Measurements from ENCODE around the gene RIMBP2. TPM values are rescaled to one million over a fixed set of nuclear protein-coding genes. Genes with fewer than 3 reads are reported as not detected.

Gene RIMBP2
- total RNA-seq, 4 donors from 2014 or later, result 0.22 to 1.4 (median 1.2) TPM; not detected in 1

GRCh38 chr12:130428116-130428515 is 288.0 kb downstream of the RIMBP2 start:
- Histone ChIP-seq H3K36me3 (no peaks in the 10 kb centered on the region), H3K27ac (no peak overlapping the region), H3K4me1 (no peaks in the 10 kb centered on the region), H3K9me3 (peaks cover 0 to 6% (median 0%) of the 10 kb centered on the region in 4 donors), H3K27me3 (no peaks in the 10 kb centered on the region), H3K4me3 (no peak overlapping the region)
- DNase-seq (ENCODE audit: low spot score in 2 of 2), result no peak
- WGBS, 2 donors, result 53 to 56% methylated on average over 13 to 15 of the region's 15 CpGs
- TF ChIP-seq EP300 (IDR thresholded peaks at IDR 0.05) (no peak), POLR2A (IDR thresholded peaks at IDR 0.05) (no peak)
- TF ChIP-seq, protein P1, sequence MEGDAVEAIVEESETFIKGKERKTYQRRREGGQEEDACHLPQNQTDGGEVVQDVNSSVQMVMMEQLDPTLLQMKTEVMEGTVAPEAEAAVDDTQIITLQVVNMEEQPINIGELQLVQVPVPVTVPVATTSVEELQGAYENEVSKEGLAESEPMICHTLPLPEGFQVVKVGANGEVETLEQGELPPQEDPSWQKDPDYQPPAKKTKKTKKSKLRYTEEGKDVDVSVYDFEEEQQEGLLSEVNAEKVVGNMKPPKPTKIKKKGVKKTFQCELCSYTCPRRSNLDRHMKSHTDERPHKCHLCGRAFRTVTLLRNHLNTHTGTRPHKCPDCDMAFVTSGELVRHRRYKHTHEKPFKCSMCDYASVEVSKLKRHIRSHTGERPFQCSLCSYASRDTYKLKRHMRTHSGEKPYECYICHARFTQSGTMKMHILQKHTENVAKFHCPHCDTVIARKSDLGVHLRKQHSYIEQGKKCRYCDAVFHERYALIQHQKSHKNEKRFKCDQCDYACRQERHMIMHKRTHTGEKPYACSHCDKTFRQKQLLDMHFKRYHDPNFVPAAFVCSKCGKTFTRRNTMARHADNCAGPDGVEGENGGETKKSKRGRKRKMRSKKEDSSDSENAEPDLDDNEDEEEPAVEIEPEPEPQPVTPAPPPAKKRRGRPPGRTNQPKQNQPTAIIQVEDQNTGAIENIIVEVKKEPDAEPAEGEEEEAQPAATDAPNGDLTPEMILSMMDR (IDR thresholded peaks at IDR 0.05), result no peak

DNA sequence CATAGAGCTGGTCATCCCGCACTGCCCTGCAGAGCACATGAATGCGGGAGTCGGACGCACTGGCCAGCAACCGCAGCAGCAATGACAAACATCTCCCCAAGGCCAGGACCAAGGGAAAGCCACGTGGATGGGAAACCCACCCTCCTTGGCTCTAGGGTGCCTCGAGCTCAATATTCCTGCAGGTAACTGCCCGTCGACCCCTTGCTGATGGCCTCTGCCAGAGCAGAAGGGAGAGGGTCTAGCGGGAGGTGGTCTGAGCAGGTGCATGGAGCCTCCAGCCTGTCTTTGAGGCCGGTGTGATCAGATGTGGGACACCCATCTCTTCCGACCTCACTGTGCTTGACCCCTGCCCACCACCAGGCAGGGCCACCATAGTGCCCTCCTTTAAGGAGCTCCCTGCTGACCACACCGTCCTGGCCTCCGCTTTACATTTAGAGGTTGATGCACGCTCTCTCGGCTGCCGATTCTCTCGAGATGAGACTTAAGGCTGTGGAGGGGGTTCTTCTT is 288.7 kb downstream of the RIMBP2 start:
- H3K9me3 ChIP-seq, result peaks cover 0 to 2% (median 0%) of the 10 kb centered on the region in 4 donors
- no peak overlapping the region for H3K4me3 ChIP-seq
- no peaks in the 10 kb centered on the region for H3K36me3 ChIP-seq
- DNase-seq (ENCODE audit: low spot score in 2 of 2), result no peak
- TF ChIP-seq EP300 (IDR thresholded peaks at IDR 0.05) (no peak), POLR2A (IDR thresholded peaks at IDR 0.05) (no peak)
- TF ChIP-seq, protein P1 (IDR thresholded peaks at IDR 0.05), result no peak
- no peak overlapping the region for H3K27ac ChIP-seq
- WGBS, 2 donors, result 87 to 91% methylated on average over 11 to 15 of the region's 18 CpGs
- H3K27me3 ChIP-seq, result no peaks in the 10 kb centered on the region
- no peaks in the 10 kb centered on the region for H3K4me1 ChIP-seq

DNA sequence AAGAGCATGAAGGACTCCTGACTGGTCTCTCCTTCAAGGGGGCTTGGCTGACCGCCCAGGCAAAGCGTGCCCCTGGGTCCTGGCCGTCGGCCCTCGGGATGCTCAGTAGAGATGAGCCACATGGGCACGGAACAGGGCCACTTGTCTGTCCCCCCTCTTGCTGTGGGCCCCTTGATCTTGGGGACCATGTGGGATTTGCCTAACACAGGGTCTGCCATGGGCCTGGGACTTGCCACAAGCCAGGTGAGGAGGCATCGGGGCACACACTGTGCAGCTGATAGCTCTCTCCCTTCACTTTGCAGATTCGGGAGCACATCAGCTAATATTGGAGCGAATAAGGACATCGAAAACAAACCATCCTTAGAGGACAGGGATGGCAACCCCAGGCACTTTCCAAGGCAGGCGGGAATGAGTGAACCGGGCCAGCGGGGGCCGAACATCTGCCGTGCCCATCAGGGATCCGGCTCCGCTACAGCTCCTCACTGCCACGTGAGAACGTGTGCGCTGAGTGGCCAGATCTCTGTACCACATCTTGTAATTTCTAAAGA is 290.3 kb downstream of the RIMBP2 start:
- no peaks in the 10 kb centered on the region for H3K4me1 ChIP-seq
- no peak for DNase-seq (ENCODE audit: low spot score in 2 of 2)
- 90 to 91% methylated on average over 20 of the region's 20 CpGs for WGBS, 2 donors
- no peak overlapping the region for H3K27ac ChIP-seq
- no peaks in the 10 kb centered on the region for H3K27me3 ChIP-seq
- H3K36me3 ChIP-seq, result no peaks in the 10 kb centered on the region
- TF ChIP-seq EP300 (IDR thresholded peaks at IDR 0.05) (no peak), POLR2A (IDR thresholded peaks at IDR 0.05) (no peak)
- TF ChIP-seq, protein P1 (IDR thresholded peaks at IDR 0.05), result no peak
- H3K9me3 ChIP-seq, result peaks cover 0 to 2% (median 0%) of the 10 kb centered on the region in 4 donors
- no peak overlapping the region for H3K4me3 ChIP-seq

DNA sequence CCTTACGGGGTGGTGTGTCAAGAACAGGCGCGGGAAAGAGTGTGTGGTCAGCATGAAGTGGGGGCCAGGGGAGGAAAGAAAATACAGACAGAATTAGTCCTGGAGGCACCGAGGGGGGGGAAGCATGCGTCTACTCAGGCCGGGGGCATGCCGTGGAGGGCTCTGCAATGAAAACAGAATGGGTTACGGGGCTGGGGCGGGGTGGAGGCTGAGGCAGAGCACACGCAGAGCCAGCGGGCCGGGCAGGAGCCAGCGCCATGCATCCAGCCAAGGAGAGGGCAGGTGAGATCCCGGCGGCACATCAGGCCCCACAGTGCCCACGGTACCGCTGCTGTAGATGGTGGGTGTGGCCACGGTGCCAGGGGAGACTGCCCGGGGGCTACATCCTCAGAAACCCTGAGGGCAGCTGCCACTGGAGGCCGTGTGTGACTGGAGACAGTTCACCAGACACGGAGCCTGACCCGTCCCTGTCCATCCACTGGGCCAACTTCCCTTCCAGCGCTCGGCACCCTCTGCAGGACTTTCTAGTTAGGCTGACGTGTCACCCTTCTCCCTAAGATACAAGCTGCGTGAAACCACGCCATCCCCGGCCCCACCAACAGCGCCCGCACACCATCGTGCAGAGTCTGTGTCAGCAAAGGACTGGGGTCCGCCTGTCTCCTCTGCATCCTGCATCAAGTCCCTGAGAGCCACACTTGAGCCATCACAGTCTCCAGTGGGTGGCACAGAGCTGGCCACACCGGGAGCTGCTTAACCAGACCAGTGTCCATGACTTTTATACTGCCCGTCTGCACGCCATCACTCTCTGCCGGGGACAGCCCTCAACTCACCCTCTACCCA is 291.0 kb downstream of the RIMBP2 start:
- DNase-seq (ENCODE audit: low spot score in 2 of 2), result no peak
- 89% methylated on average over 33 to 36 of the region's 36 CpGs for WGBS, 2 donors
- H3K9me3 ChIP-seq, result peaks cover 0 to 2% (median 0%) of the 10 kb centered on the region in 4 donors
- TF ChIP-seq, protein P1 (IDR thresholded peaks at IDR 0.05), result no peak
- TF ChIP-seq POLR2A (IDR thresholded peaks at IDR 0.05) (no peak), EP300 (IDR thresholded peaks at IDR 0.05) (no peak)
- no peak overlapping the region for H3K27ac ChIP-seq
- H3K36me3 ChIP-seq, result no peaks in the 10 kb centered on the region
- no peaks in the 10 kb centered on the region for H3K27me3 ChIP-seq
- no peak overlapping the region for H3K4me3 ChIP-seq
- H3K4me1 ChIP-seq, result no peaks in the 10 kb centered on the region

Data from tibial nerve (tissue), 4 donors.